GM12878 (cell line): ENCODE data around the gene CCDC8. TPM values are rescaled to one million over a fixed set of nuclear protein-coding genes. Genes with fewer than 3 reads are reported as not detected.
"Not testable (repeated sequence)": the region's sequence is repeated elsewhere in the genome, so short reads cannot be mapped to it uniquely, and the experiment has no call there.

ENCODE experiments used
- ATAC-seq: fragments of 200-7000 bp; cut with Tn5 transposase; 3 replicates; pipeline ENCODE4 v1.9.1; 2020; ENCODE audit warnings: mild to moderate bottlenecking, moderate library complexity
- BruUV-seq: library from RNA; stranded (reverse); fragments of 400-500 nt; replicated peaks from 2 replicates; lab custom pipeline; 2021; lab: Mats Ljungman, UMichigan
- CTCF ChIA-PET: fragments of 300-600 bp; sonication (Branson Sonifier 250); formaldehyde crosslinking; extraction: SDS; loops from one replicate; lab custom pipeline; 2021; ENCODE audit warnings: inconsistent platforms; lab: Yijun Ruan, JAX
- POLR2A ChIA-PET: fragments of 350-600 bp; formaldehyde crosslinking; extraction: SDS; loops from one replicate; lab custom pipeline; 2021; ENCODE audit warnings: inconsistent platforms; lab: Charles Lee
- RAD21 ChIA-PET: fragments of 300-600 bp; sonication (Branson Sonifier 250); formaldehyde crosslinking; loops from one replicate; lab custom pipeline; 2023; ENCODE audit warnings: antibody characterized with exemption; ENCODE audit not compliant: unreplicated experiment; lab: Charles Lee
- SMC1A ChIA-PET: fragments of 300-600 bp; sonication (Branson Sonifier 250); formaldehyde crosslinking; loops from one replicate; lab custom pipeline; 2023; ENCODE audit not compliant: unreplicated experiment, uncharacterized antibody; lab: Charles Lee
- DNase-seq: peaks from one replicate; pipeline ENCODE4 v3.0.0-alpha.2; 2011; ENCODE audit warnings: low read depth, low spot score
- FAIRE-seq: peaks from 3 replicates; lab custom pipeline; 2011; peaks lifted over from hg19 to GRCh38; lab: Jason Lieb, UNC
- H2AFZ ChIP-seq: 2 replicates; pipeline ENCODE4 v1.6.0; 2011; ENCODE audit warnings: low read depth, low read length, control low read depth; ENCODE audit not compliant: control insufficient read depth
- H3K27ac ChIP-seq: 2 replicates; pipeline ENCODE4 v1.5.1; 2011; ENCODE audit warnings: control low read depth; ENCODE audit not compliant: control insufficient read depth, insufficient read depth
- H3K27me3 ChIP-seq, 2 experiments: replicated peaks in 1 of 2; 2 replicates each; pipeline versions ENCODE4 v1.6.0 to v1.6.1; 2011; ENCODE audit warnings: low read length in 1 of 2; ENCODE audit not compliant: control insufficient read depth in 2 of 2, insufficient read depth in 2 of 2
- H3K36me3 ChIP-seq, 2 experiments: 2 replicates each; pipeline ENCODE4 v1.5.1; 2011; ENCODE audit warnings: low read length in 1 of 2; ENCODE audit not compliant: control insufficient read depth in 2 of 2, insufficient read depth in 2 of 2
- H3K4me1 ChIP-seq: 2 replicates; pipeline ENCODE4 v1.6.1; 2011; ENCODE audit warnings: mild to moderate bottlenecking, low read length, moderate library complexity, mixed read lengths; ENCODE audit not compliant: control insufficient read depth, insufficient read depth
- H3K4me2 ChIP-seq: 2 replicates; pipeline ENCODE4 v1.6.0; 2011; ENCODE audit warnings: control low read depth; ENCODE audit not compliant: control insufficient read depth, insufficient read depth
- H3K4me3 ChIP-seq: fragments of 200-600 bp; sonication (generic); 2 replicates; pipeline ENCODE4 v1.5.1; 2016
- H3K79me2 ChIP-seq: 2 replicates; pipeline ENCODE4 v1.6.0; 2011; ENCODE audit warnings: low read length; ENCODE audit not compliant: control insufficient read depth, insufficient read depth
- H3K9ac ChIP-seq: 2 replicates; pipeline ENCODE4 v1.8.0; 2011; ENCODE audit warnings: low read length, control low read depth, mixed read lengths; ENCODE audit not compliant: control insufficient read depth, insufficient read depth
- H3K9me3 ChIP-seq: replicated peaks from 3 replicates; pipeline ENCODE4 v1.5.1; 2011; ENCODE audit warnings: mild to moderate bottlenecking, low read length; ENCODE audit not compliant: control insufficient read depth, insufficient read depth
- H4K20me1 ChIP-seq: 2 replicates; pipeline ENCODE4 v1.6.0; 2011; ENCODE audit not compliant: control insufficient read depth, insufficient read depth
- CBFB ChIP-seq: IDR thresholded peaks from 2 replicates; pipeline ENCODE4 v1.6.1; 2016; ENCODE audit warnings: antibody characterized with exemption, low read depth
- EED ChIP-seq: sonication (generic); IDR thresholded peaks from 2 replicates; pipeline ENCODE4 v1.6.1; 2016; ENCODE audit warnings: antibody characterized with exemption, low read depth
- EGR1 ChIP-seq, 2 experiments: IDR thresholded peaks; 1 replicate in 1 of 2; 2 replicates in 1 of 2; pipeline ENCODE4 v1.6.1; 2011 to 2012; ENCODE audit warnings: low read depth in 2 of 2, low read length in 2 of 2, borderline replicate concordance in 1 of 2, mild to moderate bottlenecking in 1 of 2, moderate library complexity in 1 of 2
- KLF5 ChIP-seq: fragments of 450-650 bp; IDR thresholded peaks from 2 replicates; pipeline ENCODE4 v1.6.1; 2014; ENCODE audit warnings: mild to moderate bottlenecking; ENCODE audit not compliant: partially characterized antibody
- LARP7 ChIP-seq: fragments of 450-650 bp; IDR thresholded peaks from 2 replicates; pipeline ENCODE4 v1.6.1; 2017; ENCODE audit warnings: mild to moderate bottlenecking
- NFYB ChIP-seq: IDR thresholded peaks from 2 replicates; pipeline ENCODE4 v1.6.1; 2011; ENCODE audit warnings: low read depth, mild to moderate bottlenecking, low read length, improper control_type of control experiment, moderate library complexity; ENCODE audit not compliant: insufficient read depth
- RCOR1 ChIP-seq: conservative IDR thresholded peaks from 2 replicates; pipeline ENCODE4 v1.6.1; 2012; ENCODE audit warnings: low read depth, low read length, improper control_type of control experiment
- WGBS: methylation state at CpG from one replicate; pipeline ENCODE4 v1.1.6; 2016; ENCODE audit warnings: low lambda C conversion rate; ENCODE audit not compliant: insufficient replicate concordance, insufficient coverage; ENCODE audit errors: missing lambda C conversion rate; 5-methylcytosine and 5-hydroxymethylcytosine counted together
- in situ Hi-C: fragments of 300-500 bp; cut with MboI; formaldehyde crosslinking; loops from 9 replicates; pipeline ENCODE4 v1.14.3; 2018; ENCODE audit warnings: mixed read lengths
- intact Hi-C: fragments of 100-400 bp; cut with micrococcal nuclease; formaldehyde crosslinking; loops from one replicate; pipeline ENCODE4 v1.14.2; 2022; ENCODE audit not compliant: unreplicated experiment
- polyA plus RNA-seq, 11 experiments: library from polyadenylated mRNA; depleted of rRNA in 4 of 11; unstranded in 6 of 11; stranded (reverse) in 5 of 11; fragments of >200 nt; fragmentation: Nextera tagmentation in 4 of 11; fragmentation: Illumina TruSeq in 1 of 11; extraction: Ambion mirVana in 4 of 11; extraction: Trizol in 1 of 11; gene quantifications; 1 replicate in 1 of 11; 2 replicates in 10 of 11; pipeline versions ENCODE4 v1.2.1 to v1.2.3, GENCODE V29; 2011 to 2016; ENCODE audit warnings: inconsistent platforms in 2 of 11, missing spikeins in 2 of 11, low read depth in 1 of 11
- total RNA-seq, 4 experiments: library from RNA; depleted of rRNA in 3 of 4; stranded (reverse); fragments of >200 nt in 3 of 4; fragmentation: Illumina TruSeq in 1 of 4; extraction: Trizol in 1 of 4; gene quantifications; 2 replicates each; pipeline versions ENCODE4 v1.2.1 to v1.2.3, GENCODE V29; 2013 to 2021
- TF ChIP-seq, protein P1 (sequence below): fragments of 450-650 bp; IDR thresholded peaks from 2 replicates; pipeline ENCODE4 v1.6.1; 2014; ENCODE audit warnings: mild to moderate bottlenecking
- TF ChIP-seq, protein P2 (sequence below): fragments of 450-650 bp; IDR thresholded peaks from 2 replicates; pipeline ENCODE4 v1.6.1; 2018; ENCODE audit warnings: borderline replicate concordance, mild to moderate bottlenecking; ENCODE audit not compliant: partially characterized antibody

Gene CCDC8
- total and polyA plus RNA-seq, 10 of the 15 experiments (the other 5 are each of a cell fraction or from before 2014, with no cell fraction given) = under 0.01 to 0.15 (median 0.05) TPM; not detected in 5

DNA sequence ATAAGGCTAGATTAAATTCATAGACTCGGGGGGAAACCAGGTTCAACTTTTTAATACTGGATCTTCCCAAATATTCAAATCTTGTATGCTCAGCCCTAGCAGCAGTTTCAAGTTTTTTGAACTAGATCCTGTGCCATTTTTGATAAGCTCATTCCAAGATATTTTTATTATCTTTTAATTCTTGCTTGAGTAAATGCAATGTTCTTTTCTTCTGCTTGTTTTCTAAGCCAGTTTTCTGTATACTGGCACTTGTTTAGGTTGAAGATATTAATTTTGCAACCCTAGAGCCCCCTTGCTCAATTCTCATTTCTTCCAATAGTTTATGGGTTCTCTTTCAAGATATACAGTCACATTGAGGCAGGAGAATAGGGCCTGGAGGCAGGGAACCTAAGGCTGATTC lies 28.5 kb upstream of the CCDC8 start:
- Histone ChIP-seq H3K27ac (no peak overlapping the region), H3K9me3 (no peaks in the 10 kb centered on the region), H3K4me1 (no peaks in the 10 kb centered on the region), H3K36me3 (no peaks in the 10 kb centered on the region), H4K20me1 (no peaks in the 10 kb centered on the region), H3K4me2 (no peak overlapping the region), H3K79me2 (no peaks in the 10 kb centered on the region), H3K27me3 (no peaks in the 10 kb centered on the region), H3K4me3 (no peak overlapping the region), H3K9ac (no peak overlapping the region), H2AFZ (no peak overlapping the region)
- SMC1A ChIA-PET = no interaction called here
- CTCF ChIA-PET = interaction anchor here (0.6 kb wide), 1 partner anchor 364 kb away, joined by 3 read pairs; no protein-coding TSS in a partner anchor
- WGBS = 26% methylated on average over 1 of the region's 1 CpG
- intact Hi-C loops = no loop called here
- FAIRE-seq = no peak
- no peak for ATAC-seq
- no peak for TF ChIP-seq KLF5
- TF ChIP-seq, protein P1, sequence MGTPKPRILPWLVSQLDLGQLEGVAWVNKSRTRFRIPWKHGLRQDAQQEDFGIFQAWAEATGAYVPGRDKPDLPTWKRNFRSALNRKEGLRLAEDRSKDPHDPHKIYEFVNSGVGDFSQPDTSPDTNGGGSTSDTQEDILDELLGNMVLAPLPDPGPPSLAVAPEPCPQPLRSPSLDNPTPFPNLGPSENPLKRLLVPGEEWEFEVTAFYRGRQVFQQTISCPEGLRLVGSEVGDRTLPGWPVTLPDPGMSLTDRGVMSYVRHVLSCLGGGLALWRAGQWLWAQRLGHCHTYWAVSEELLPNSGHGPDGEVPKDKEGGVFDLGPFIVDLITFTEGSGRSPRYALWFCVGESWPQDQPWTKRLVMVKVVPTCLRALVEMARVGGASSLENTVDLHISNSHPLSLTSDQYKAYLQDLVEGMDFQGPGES = no peak
- TF ChIP-seq LARP7 = no peak
- TF ChIP-seq NFYB = no peak
- TF ChIP-seq, protein P2, sequence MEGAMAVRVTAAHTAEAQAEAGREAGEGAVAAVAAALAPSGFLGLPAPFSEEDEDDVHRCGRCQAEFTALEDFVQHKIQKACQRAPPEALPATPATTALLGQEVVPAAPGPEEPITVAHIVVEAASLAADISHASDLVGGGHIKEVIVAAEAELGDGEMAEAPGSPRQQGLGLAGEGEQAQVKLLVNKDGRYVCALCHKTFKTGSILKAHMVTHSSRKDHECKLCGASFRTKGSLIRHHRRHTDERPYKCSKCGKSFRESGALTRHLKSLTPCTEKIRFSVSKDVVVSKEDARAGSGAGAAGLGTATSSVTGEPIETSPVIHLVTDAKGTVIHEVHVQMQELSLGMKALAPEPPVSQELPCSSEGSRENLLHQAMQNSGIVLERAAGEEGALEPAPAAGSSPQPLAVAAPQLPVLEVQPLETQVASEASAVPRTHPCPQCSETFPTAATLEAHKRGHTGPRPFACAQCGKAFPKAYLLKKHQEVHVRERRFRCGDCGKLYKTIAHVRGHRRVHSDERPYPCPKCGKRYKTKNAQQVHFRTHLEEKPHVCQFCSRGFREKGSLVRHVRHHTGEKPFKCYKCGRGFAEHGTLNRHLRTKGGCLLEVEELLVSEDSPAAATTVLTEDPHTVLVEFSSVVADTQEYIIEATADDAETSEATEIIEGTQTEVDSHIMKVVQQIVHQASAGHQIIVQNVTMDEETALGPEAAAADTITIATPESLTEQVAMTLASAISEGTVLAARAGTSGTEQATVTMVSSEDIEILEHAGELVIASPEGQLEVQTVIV = no peak
- TF ChIP-seq EED = no peak
- TF ChIP-seq CBFB = no peak
- no peak for TF ChIP-seq EGR1 (IDR thresholded peaks at IDR 0.05; ENCODE audit: borderline replicate concordance in 1 of 2, low read depth in 2 of 2, low read length in 2 of 2)
- TF ChIP-seq RCOR1 = no peak
- POLR2A ChIA-PET = no interaction called here
- in situ Hi-C loops = no loop called here
- no TSS peak for BruUV-seq
- RAD21 ChIA-PET = no interaction called here
- no peak for DNase-seq

DNA sequence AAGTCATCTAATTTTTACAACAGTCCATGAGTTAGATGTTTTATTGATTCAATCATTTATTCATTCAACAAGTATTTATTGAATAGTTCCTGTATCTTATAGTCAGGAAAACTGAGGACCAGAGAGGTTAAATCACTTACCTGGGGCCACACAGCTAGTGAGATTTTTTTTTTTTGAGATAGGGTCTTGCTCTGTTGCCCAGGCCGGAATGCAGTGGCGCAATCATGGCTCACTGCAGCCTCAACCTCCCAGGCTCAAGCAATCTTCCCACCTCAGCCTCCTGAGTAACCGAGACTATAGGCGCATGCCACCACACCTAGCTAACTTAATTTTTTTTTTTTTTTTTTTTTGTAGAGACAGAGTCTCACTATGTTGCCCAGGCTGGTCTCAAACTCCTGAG lies 22.3 kb upstream of the CCDC8 start:
- H3K4me1 ChIP-seq, H3K27me3 ChIP-seq, POLR2A ChIA-PET, CTCF ChIA-PET, BruUV-seq, FAIRE-seq, DNase-seq, ATAC-seq, H3K79me2 ChIP-seq, H3K9me3 ChIP-seq, in situ Hi-C loops, H3K36me3 ChIP-seq, H3K4me2 ChIP-seq, H4K20me1 ChIP-seq, H2AFZ ChIP-seq, intact Hi-C loops, H3K27ac ChIP-seq, H3K9ac ChIP-seq, RAD21 ChIA-PET, H3K4me3 ChIP-seq, SMC1A ChIA-PET: not testable (repeated sequence)
- WGBS = 77% methylated on average over 4 of the region's 4 CpGs
